Neural progenitor cell (in vitro differentiated cells): Measurements from ENCODE around the gene FOLR3.

Experiments
- EZH2 ChIP-seq: fragments of 200-600 bp; sonication (generic); IDR thresholded peaks from 2 replicates; pipeline ENCODE4 v1.6.1; 2017; ENCODE audit warnings: antibody characterized with exemption, mild to moderate bottlenecking, moderate library complexity
- TF ChIP-seq, protein P1 (sequence below): fragments of 200-600 bp; sonication (generic); IDR thresholded peaks from 2 replicates; pipeline ENCODE4 v1.5.1; 2017; ENCODE audit warnings: antibody characterized with exemption, mild to moderate bottlenecking

DNA sequence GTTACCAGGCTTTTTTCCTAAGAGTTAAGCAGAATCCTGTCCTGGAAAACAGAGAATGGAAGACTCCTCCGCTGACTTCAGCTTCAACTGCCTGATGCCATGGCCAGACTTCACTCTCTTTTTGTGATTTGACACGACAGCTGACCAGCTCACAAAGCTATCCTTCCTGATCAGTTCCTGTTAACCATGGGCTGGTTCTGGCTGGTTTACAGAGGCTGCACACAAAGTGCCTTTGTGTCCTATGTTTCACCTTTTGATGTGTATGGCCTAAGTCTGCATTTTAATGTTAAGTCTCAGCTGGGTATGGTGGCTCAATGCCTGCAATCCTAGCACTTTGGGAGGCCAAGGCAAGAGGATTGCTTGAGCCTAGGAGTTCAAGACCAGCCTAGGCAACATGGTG, 11.1 kb downstream of the FOLR3 start:
- TF ChIP-seq, protein P1, sequence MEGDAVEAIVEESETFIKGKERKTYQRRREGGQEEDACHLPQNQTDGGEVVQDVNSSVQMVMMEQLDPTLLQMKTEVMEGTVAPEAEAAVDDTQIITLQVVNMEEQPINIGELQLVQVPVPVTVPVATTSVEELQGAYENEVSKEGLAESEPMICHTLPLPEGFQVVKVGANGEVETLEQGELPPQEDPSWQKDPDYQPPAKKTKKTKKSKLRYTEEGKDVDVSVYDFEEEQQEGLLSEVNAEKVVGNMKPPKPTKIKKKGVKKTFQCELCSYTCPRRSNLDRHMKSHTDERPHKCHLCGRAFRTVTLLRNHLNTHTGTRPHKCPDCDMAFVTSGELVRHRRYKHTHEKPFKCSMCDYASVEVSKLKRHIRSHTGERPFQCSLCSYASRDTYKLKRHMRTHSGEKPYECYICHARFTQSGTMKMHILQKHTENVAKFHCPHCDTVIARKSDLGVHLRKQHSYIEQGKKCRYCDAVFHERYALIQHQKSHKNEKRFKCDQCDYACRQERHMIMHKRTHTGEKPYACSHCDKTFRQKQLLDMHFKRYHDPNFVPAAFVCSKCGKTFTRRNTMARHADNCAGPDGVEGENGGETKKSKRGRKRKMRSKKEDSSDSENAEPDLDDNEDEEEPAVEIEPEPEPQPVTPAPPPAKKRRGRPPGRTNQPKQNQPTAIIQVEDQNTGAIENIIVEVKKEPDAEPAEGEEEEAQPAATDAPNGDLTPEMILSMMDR: no peak
- TF ChIP-seq EZH2: no peak
